Stimulated activated CD8-positive, alpha-beta memory T cell treated with anti-CD3 and anti-CD28 coated beads, Interleukin-12 subunit alpha, Interleukin-12 subunit beta, amount 100 ng/mL, for 4 hours (primary cell): ENCODE data around the gene GRK4.
"Not testable (repeated sequence)": the region's sequence is repeated elsewhere in the genome, so short reads cannot be mapped to it uniquely, and the experiment has no call there.

ENCODE experiments used
- DNase-seq: peaks from one replicate; pipeline ENCODE4 v3.0.0-alpha.2; 2020; ENCODE audit warnings: low read depth

The GRK4 gene

GRCh38 chr4:3041192-3042142 is 78.1 kb downstream of the GRK4 start:
- DNase-seq: no peak

GRCh38 chr4:3042226-3042625 is 78.9 kb downstream of the GRK4 start:
- DNase-seq: no peak

DNA sequence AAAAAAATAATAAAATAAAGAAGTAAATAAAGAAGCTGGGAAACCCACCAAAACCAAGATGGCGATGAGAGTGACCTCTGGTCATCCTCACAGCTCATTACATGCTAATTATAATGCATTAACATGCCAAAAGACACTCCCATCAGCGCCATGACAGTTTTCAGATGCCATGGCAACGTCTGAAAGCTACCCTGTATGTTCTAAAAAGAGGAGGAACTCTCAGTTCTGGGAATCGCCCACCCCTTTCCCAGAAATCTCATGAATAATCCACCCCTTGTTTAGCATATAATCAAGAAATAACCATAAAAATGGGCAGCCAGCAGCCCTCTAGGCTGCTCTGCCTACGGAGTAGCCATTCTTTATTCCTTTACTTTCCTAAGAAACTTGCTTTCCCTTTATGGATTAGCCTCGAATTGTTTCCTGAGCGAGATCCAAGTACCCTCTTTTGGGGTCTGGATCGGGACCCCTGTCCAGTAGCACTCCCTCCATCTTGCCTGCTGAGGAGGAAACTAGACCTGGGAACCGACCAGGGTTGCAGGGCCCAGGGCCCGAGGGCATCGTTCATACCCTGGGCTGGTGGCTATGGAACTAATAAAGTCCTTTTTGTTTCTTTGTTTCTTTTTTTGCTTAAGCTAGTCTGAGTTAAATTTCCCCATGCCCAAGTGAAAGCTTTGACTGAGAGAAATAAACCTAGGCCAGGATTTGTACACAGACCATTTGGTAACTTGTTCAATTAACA is 80.1 kb downstream of the GRK4 start:
- DNase-seq: no peak

- DNase-seq: peak; percentile 55
Measured at GRCh38 chr4:3044870-3045819, 81.8 kb downstream of the GRK4 start.

DNA sequence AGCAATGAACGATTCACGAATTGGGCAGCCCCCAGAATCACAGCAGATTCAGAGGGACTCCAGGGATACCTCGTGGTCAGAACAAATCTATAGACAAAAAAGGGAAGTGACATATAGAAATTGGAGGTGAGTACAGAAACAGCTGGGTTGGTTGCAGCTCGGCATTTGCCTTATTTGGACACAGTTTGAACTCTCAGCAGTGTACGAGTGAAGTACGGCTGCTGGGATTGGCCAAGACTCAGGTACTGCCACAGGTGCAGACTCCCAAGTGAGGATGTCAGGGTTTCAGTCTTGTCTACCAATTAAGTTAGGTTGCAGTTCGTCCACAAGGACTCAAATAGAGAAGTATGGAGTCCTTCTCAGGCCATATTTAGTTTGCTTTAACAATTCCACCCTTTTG is 82.8 kb downstream of the GRK4 start:
- no peak for DNase-seq

GRCh38 chr4:3046623-3047022 is 83.3 kb downstream of the GRK4 start:
- DNase-seq: no peak

- DNase-seq: peak; percentile 44
Measured at GRCh38 chr4:3047464-3048286, 84.3 kb downstream of the GRK4 start.

GRCh38 chr4:3051141-3051897 is 87.9 kb downstream of the GRK4 start:
- not testable (repeated sequence) for DNase-seq

- DNase-seq: no peak
Measured at GRCh38 chr4:3054169-3054759, 90.9 kb downstream of the GRK4 start.

- DNase-seq: no peak
Measured at GRCh38 chr4:3059943-3060342, 96.6 kb downstream of the GRK4 start.

DNA sequence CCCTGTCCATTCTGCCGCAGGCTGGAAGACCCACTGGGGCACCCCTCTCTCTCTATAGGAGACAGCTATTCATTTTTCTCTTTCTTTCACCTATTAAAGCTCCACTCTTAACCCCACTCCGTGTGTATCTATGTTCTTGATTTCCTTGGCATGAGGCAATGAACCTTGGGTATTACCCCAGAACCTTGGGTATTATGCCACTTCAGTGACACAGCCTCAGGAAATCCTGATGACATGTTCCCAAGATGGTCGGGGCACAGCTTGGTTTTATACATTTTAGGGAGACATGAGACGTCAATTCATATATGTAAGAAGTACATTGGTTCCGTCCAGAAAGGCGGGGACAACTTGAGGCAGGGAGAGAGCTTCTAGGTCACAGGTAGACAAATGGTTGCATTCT is 97.6 kb downstream of the GRK4 start:
- no peak for DNase-seq

GRCh38 chr4:3062471-3062870 is 99.1 kb downstream of the GRK4 start:
- DNase-seq: no peak

DNA sequence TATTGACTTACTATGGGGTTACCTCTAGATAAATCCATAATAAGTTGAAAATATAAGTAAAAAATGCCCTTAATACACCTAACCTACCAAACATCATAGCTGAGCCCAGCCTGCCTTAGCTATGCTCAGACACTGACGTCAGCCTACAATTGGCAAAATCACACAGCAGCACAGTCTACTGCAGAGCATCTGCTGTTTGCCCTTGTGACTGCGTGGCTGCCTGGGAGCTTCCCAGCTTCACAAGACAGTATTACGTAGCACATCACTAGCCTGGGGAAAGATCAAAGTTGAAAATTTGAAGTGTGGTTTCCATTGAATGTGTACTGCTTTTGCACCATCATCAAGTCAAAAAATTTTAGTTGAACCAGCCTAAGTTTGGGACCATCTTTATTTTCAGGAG is 102.2 kb downstream of the GRK4 start:
- DNase-seq: no peak

DNA sequence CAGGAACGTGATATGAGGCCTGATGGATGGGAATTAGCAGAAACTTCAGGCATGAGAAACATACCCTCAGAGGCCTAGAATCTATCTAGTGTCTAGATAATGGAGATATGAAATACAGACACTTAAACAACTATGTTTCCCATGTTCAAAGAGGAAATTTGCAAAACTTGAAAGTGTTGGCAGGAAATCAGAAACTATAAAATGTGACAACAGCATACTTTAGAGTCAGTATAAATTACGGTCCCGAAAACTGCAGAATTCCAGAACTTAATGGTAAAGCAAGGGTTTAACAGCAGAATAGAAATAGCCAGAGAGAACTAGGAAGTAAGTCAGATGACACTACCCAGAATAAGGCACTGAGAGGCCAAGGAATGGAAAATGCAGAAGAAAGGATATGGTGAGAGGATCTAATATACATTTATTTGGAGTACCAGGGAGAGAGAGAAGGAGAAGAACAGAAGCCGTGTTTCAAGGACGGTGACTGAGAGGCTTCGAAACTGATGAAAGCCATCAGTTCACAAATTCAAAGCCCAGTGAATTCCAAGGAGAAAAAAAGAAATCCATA is 103.5 kb downstream of the GRK4 start:
- no peak for DNase-seq

GRCh38 chr4:3067473-3068001 is 104.2 kb downstream of the GRK4 start:
- DNase-seq: no peak

DNA sequence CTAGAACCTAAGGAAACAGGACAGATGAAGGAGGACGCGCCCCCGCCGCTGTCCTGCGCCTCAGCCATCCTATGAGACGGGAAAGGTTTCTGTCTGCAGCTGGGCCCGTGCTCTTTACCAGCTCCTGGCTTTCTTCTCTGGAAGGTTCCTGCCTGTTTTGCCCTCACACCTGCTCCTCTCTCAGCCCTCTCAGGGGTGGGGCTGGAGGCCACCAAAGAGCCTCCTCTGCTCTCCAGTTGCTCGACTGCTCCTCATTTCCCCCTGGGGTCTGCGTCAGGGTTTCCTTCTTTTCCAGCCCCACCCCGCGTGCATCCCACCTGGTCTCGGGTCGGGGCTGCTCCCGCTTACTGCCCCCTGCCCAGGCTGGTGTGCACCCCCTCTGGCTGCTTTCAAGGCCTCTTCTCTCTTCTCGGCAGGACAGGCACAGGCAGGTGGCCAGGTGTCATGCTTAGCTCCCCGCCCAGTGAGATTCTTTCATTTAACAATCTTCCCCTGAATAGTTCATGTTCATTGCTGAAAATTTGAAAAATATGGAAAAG is 106.4 kb downstream of the GRK4 start:
- DNase-seq: no peak

DNA sequence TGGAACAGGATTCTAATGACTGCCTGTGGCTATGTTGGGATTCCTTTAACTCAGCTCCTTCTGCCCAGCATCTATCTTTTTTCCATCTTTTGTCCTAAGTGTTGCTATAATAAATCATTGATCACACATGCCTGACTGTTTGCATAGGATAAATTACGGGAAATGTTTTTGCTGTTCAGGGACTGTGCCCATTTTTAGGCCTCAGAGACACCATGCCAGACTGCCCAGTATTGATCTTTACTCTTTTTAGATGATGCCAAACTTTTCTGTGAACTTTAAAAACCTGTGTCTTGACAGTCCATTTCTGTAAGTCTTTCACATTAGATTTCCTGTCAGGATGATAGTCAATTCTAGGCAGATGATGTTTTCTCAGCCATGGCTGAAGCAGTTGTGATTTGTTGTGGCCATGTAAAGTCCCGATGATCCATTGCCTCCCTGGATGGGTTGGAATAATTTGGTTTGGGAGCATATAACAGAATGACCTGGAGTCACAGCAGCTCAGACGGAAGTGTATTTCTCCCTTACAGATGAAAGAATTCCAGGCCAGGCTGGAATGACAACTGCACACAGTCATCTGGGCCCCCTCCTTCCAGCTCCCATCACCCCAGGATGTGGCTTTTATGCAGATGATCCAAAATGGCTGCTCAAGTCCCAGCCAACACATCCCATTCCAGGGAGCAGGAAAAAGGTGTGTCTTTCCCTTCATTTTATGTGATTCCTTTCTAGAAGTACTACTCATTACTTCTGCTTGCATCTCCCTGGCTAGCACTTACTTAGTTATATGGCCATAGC is 107.5 kb downstream of the GRK4 start:
- DNase-seq: no peak

DNA sequence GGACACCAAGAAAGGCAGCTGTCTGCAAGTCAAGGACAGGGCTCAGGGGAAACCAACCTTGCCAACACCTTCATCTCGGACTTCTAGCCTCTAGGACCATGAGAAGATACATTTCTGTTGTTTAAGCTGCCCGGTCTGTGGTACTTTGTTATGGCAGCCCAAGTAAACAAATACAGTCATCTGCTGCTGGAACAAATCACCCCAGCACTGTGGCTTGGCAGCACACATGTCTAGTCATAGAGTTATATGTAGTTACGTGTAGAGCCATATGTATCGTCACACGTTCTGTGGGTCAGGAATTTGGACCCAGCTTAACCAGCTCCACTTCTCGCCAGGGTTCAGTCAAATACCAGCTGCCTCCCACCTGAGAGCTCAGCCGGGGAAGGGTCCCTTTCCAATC is 108.4 kb downstream of the GRK4 start:
- no peak for DNase-seq
